DND-41 (cell line): Measurements from ENCODE around the gene MYCN.
"Not testable (repeated sequence)": the region's sequence is repeated elsewhere in the genome, so short reads cannot be mapped to it uniquely, and the experiment has no call there.

Source experiments
- EZH2 ChIP-seq: IDR thresholded peaks from 3 replicates; pipeline ENCODE4 v1.6.1; 2012; ENCODE audit warnings: borderline replicate concordance, low read depth, mild to moderate bottlenecking, moderate library complexity, low read length, inconsistent platforms; ENCODE audit not compliant: severe bottlenecking
- TF ChIP-seq, protein P1 (sequence below): IDR thresholded peaks from 2 replicates; pipeline ENCODE4 v1.5.1; 2012; ENCODE audit warnings: borderline replicate concordance, low read length, moderate library complexity, mild to moderate bottlenecking; ENCODE audit not compliant: poor library complexity, severe bottlenecking; ENCODE audit errors: extremely low read depth

DNA sequence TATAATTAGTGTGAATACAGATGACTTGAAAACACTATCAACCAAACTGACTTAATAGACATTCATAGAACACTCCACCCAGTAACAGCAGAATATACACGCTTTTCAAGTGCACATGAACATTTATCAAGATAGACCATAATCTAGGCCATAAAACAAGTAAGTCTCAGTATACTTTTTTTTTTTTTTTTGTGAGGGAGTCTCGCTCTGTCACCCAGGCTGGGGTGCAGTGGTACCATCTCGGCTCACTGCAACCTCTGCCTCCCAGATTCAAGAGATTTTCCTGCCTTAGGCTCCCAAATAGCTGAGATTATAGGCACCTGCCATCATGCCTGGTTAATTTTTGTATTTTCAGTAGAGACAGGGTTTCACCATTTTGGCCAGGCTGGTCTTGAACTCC is 36.4 kb upstream of the MYCN start:
- TF ChIP-seq, protein P1, sequence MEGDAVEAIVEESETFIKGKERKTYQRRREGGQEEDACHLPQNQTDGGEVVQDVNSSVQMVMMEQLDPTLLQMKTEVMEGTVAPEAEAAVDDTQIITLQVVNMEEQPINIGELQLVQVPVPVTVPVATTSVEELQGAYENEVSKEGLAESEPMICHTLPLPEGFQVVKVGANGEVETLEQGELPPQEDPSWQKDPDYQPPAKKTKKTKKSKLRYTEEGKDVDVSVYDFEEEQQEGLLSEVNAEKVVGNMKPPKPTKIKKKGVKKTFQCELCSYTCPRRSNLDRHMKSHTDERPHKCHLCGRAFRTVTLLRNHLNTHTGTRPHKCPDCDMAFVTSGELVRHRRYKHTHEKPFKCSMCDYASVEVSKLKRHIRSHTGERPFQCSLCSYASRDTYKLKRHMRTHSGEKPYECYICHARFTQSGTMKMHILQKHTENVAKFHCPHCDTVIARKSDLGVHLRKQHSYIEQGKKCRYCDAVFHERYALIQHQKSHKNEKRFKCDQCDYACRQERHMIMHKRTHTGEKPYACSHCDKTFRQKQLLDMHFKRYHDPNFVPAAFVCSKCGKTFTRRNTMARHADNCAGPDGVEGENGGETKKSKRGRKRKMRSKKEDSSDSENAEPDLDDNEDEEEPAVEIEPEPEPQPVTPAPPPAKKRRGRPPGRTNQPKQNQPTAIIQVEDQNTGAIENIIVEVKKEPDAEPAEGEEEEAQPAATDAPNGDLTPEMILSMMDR = not testable (repeated sequence)
- TF ChIP-seq EZH2 = not testable (repeated sequence)
